BE2C (cell line): ENCODE results near the gene MSL1.
A peak's percentile ranks its signal among the peaks of the same experiment; 100 is the strongest.

Experiments used
- DNase-seq: peaks from one replicate; pipeline ENCODE4 v3.0.0-alpha.2; 2020
- H3K27me3 ChIP-seq: fragments of 250-450 bp; sonication (Bioruptor Pico); 2 replicates; pipeline ENCODE4 v1.5.1; 2020; ENCODE audit warnings: mild to moderate bottlenecking
- H3K36me3 ChIP-seq: fragments of 250-450 bp; sonication (Bioruptor Pico); 2 replicates; pipeline ENCODE4 v1.5.1; 2020; ENCODE audit warnings: mild to moderate bottlenecking
- H3K4me1 ChIP-seq: fragments of 250-450 bp; sonication (Bioruptor Pico); 2 replicates; pipeline ENCODE4 v1.5.1; 2020
- H3K4me3 ChIP-seq: 2 replicates; pipeline ENCODE4 v1.5.1; 2011; ENCODE audit warnings: low read depth, low read length
- H3K9me3 ChIP-seq: fragments of 250-450 bp; sonication (Bioruptor Pico); 2 replicates; pipeline ENCODE4 v1.5.1; 2020
- CTCF ChIP-seq: IDR thresholded peaks from 2 replicates; pipeline ENCODE4 v1.5.1; 2012; ENCODE audit warnings: mild to moderate bottlenecking, low read depth, low read length

Gene MSL1

DNA sequence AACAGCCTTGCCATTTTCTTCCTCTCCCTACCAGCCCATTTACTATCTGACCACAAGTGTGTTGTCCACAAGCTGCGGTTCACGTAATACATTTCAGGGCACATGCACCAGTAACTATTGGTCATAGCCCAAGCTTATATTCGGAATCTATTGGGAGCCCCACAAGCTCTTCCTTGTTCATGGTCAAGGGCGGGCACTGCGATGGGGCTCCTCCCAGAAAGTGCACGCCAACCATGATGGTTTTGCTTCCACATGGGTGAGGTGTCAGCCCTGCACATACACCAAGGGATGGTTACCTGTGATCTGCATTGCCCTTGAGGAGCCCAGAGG is 46.9 kb upstream of the MSL1 start:
- H3K9me3 ChIP-seq, result no peaks in the 10 kb centered on the region
- H3K4me1 ChIP-seq, result peaks cover 61% of the 10 kb centered on the region
- H3K27me3 ChIP-seq, result no peaks in the 10 kb centered on the region
- no peak for TF ChIP-seq CTCF
- no peak overlapping the region for H3K4me3 ChIP-seq
- H3K36me3 ChIP-seq, result peaks cover 7% of the 10 kb centered on the region
- DNase-seq, result no peak

DNA sequence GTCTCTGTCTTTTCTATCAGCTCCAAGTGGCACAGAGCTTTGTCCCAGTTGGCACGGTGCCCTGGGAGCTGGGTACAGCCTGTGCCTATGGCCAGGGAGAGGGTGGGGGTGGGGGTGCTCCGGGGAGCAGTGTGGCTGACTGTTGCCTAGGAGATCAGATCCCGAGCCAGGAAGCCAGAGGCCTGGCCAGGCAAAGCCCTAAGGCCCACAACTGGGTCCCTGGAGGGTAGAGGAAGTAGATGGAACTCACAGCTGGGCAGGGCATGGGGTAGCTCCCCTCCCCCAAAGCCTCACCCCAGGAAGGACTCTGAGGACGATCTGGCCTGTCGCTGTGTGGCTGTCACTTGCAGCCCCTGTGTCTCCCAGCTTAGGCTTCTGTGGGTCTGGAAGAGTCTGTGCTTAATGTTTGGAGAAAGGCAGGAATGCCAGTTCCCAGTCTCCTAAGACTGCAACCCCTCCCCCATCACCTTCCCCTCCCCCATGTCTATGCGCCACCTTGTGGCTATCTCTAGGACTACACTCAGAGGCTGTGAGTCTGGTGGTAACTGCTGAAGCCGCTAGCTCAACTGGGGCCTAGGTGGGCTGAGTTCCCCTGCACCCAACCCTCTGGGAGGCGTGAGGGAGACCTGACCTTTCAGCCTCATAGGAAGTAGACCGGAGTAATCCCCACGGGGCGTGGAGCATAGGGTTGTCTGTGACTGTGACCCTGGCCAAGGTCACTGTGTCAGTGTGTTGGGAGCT is 46.4 kb upstream of the MSL1 start:
- peak; percentile 92 for DNase-seq
- Histone ChIP-seq H3K9me3 (no peaks in the 10 kb centered on the region), H3K4me3 (peak overlapping the region; percentile 14; the same call in 1 of the 2 replicates), H3K4me1 (peaks cover 55% of the 10 kb centered on the region), H3K36me3 (peaks cover 7% of the 10 kb centered on the region), H3K27me3 (no peaks in the 10 kb centered on the region)
- peak; percentile 91 for TF ChIP-seq CTCF

DNA sequence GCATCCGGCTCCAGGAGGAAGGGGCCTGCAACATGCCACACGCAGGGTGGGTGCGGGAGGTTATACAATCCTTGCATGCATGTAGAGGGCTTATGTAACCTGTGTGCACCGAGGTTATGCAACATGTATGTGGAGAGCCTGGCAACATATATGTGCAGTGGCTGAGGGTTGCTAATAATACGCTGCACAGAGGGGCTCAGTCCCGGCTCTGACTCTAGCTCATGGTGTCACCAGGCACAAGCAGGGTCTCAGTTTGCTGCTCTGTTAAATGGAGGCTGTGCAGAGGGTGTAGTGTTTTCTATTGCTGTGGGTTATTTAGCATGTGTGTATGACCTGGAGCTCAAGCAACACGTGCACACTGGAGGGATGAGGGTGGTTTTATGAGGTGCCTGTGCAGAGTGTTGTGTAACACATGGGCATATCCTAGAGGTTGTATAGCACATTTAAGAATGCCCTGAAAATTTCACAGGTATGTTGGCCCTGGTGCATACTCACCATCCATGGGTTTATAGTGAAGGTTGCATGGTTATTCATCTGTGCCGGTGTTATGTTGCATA is 45.8 kb upstream of the MSL1 start:
- Histone ChIP-seq H3K36me3 (peaks cover 7% of the 10 kb centered on the region), H3K4me1 (peaks cover 49% of the 10 kb centered on the region), H3K4me3 (peak overlapping the region; percentile 14; the same call in 1 of the 2 replicates), H3K9me3 (no peaks in the 10 kb centered on the region), H3K27me3 (no peaks in the 10 kb centered on the region)
- DNase-seq, result no peak
- no peak for TF ChIP-seq CTCF

- no peak for DNase-seq
- no peaks in the 10 kb centered on the region for H3K27me3 ChIP-seq
- H3K4me3 ChIP-seq, result no peak overlapping the region
- peaks cover 43% of the 10 kb centered on the region for H3K4me1 ChIP-seq
- H3K9me3 ChIP-seq, result no peaks in the 10 kb centered on the region
- H3K36me3 ChIP-seq, result peaks cover 7% of the 10 kb centered on the region
- TF ChIP-seq CTCF, result no peak
These were observed 45.2 kb upstream of the MSL1 start for GRCh38 chr17:40076591-40076990.

DNA sequence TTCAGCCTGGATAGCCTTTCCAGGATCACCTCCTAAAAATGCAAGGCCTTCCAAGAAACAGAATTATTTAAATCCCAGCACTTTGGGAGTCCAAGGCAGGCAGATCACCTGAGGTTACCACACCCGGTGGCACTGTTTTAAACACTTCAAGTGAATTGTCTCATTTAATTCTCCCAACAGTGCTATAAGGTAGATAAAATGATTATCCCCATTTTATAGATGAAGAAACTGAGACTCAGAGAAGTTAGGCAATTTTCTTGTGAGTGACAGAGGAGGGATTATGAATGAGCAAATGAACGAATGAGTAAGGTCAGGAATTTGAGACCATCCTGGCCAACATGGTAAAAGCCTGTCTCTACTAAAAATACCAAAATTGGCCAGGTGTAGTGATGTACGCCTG is 42.2 kb upstream of the MSL1 start:
- H3K4me3 ChIP-seq, result no peak overlapping the region
- H3K27me3 ChIP-seq, result no peaks in the 10 kb centered on the region
- DNase-seq, result no peak
- H3K9me3 ChIP-seq, result no peaks in the 10 kb centered on the region
- H3K4me1 ChIP-seq, result peaks cover 20% of the 10 kb centered on the region
- H3K36me3 ChIP-seq, result peaks cover 16% of the 10 kb centered on the region
- TF ChIP-seq CTCF, result no peak

DNA sequence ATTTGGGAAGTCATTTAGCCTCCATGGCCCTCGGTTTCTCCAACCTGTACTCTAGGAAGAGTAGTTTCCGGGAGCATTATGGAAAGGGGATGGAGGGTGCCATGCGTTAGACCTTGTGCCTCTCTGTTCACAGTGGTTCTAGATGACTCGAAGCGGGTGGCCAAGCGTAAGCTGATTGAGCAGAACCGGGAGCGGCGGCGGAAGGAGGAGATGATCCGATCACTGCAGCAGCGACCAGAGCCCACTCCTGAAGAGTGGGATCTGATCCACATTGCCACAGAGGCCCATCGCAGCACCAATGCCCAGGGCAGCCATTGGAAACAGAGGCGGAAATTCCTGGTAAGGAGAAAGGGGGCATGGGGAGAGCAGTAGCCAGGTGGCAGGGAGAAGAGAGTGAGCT is 37.3 kb upstream of the MSL1 start:
- no peak for DNase-seq
- H3K4me3 ChIP-seq, result no peak overlapping the region
- no peaks in the 10 kb centered on the region for H3K9me3 ChIP-seq
- TF ChIP-seq CTCF, result no peak
- no peaks in the 10 kb centered on the region for H3K4me1 ChIP-seq
- H3K36me3 ChIP-seq, result peaks cover 44% of the 10 kb centered on the region
- H3K27me3 ChIP-seq, result no peaks in the 10 kb centered on the region
